ENCODE data around the gene MOCOS.

MOCOS gene

GRCh38 chr18:36177913-36178312 is 9.4 kb upstream of the MOCOS start:
- DNase-seq (ENCODE audit: low spot score): no peak

GRCh38 chr18:36179562-36180355 is 7.5 kb upstream of the MOCOS start:
- DNase-seq (ENCODE audit: low spot score): no peak

GRCh38 chr18:36181441-36181840 is 5.9 kb upstream of the MOCOS start:
- no peak for DNase-seq (ENCODE audit: low spot score)

GRCh38 chr18:36181898-36182506 is 5.3 kb upstream of the MOCOS start:
- DNase-seq (ENCODE audit: low spot score): no peak

GRCh38 chr18:36183033-36183432 is 4.3 kb upstream of the MOCOS start:
- no peak for DNase-seq (ENCODE audit: low spot score)

- DNase-seq (ENCODE audit: low spot score): no peak
Measured at GRCh38 chr18:36183987-36184386, 3.3 kb upstream of the MOCOS start.

- no peak for DNase-seq (ENCODE audit: low spot score)
Measured at GRCh38 chr18:36185157-36185556, 2.1 kb upstream of the MOCOS start.

GRCh38 chr18:36185901-36186460 is 1.3 kb upstream of the MOCOS start:
- DNase-seq (ENCODE audit: low spot score): no peak

- DNase-seq (ENCODE audit: low spot score): no peak
Measured at GRCh38 chr18:36186461-36187192, 670 bp upstream of the MOCOS start.

- no peak for DNase-seq (ENCODE audit: low spot score)
Measured at GRCh38 chr18:36187826-36188721, 777 bp downstream of the MOCOS start.

- no peak for DNase-seq (ENCODE audit: low spot score)
Measured at GRCh38 chr18:36188916-36189315, 1.6 kb downstream of the MOCOS start.

- DNase-seq (ENCODE audit: low spot score): no peak
Measured at GRCh38 chr18:36189486-36189885, 2.2 kb downstream of the MOCOS start.

GRCh38 chr18:36191286-36191685 is 4.0 kb downstream of the MOCOS start:
- DNase-seq (ENCODE audit: low spot score): no peak

- no peak for DNase-seq (ENCODE audit: low spot score)
Measured at GRCh38 chr18:36191711-36192110, 4.4 kb downstream of the MOCOS start.

- DNase-seq (ENCODE audit: low spot score): no peak
Measured at GRCh38 chr18:36194600-36195315, 7.5 kb downstream of the MOCOS start.

- no peak for DNase-seq (ENCODE audit: low spot score)
Measured at GRCh38 chr18:36195427-36196122, 8.3 kb downstream of the MOCOS start.

GRCh38 chr18:36196238-36196995 is 9.1 kb downstream of the MOCOS start:
- DNase-seq (ENCODE audit: low spot score): no peak

- no peak for DNase-seq (ENCODE audit: low spot score)
Measured at GRCh38 chr18:36197511-36198166, 10.3 kb downstream of the MOCOS start.

GRCh38 chr18:36199691-36200295 is 12.5 kb downstream of the MOCOS start:
- DNase-seq (ENCODE audit: low spot score): no peak

Measured in hematopoietic multipotent progenitor cell treated with erythropoietin and hydrocortisone succinate and interleukin-3 and kit ligand, for 15 days (in vitro differentiated cells).